NCI-H460 (cell line): ENCODE measurements around the gene SLC26A1. TPM values are rescaled to one million over a fixed set of nuclear protein-coding genes. Genes with fewer than 3 reads are reported as not detected.

Source experiments
- DNase-seq: peaks from one replicate; pipeline ENCODE4 v3.0.0-alpha.2; 2016; ENCODE audit warnings: low read depth; ENCODE audit errors: extremely low read depth
- total RNA-seq: library from RNA; depleted of rRNA; stranded (reverse); fragments of >200 nt; shearing (Covaris generic); gene quantifications from 2 replicates; pipeline ENCODE4 v1.2.3, GENCODE V29; 2014

SLC26A1 gene
- total RNA-seq, 1 experiment from 2014 or later = 1.1 TPM

GRCh38 chr4:1014291-1015167 is 21.3 kb upstream of the SLC26A1 start:
- no peak for DNase-seq

DNA sequence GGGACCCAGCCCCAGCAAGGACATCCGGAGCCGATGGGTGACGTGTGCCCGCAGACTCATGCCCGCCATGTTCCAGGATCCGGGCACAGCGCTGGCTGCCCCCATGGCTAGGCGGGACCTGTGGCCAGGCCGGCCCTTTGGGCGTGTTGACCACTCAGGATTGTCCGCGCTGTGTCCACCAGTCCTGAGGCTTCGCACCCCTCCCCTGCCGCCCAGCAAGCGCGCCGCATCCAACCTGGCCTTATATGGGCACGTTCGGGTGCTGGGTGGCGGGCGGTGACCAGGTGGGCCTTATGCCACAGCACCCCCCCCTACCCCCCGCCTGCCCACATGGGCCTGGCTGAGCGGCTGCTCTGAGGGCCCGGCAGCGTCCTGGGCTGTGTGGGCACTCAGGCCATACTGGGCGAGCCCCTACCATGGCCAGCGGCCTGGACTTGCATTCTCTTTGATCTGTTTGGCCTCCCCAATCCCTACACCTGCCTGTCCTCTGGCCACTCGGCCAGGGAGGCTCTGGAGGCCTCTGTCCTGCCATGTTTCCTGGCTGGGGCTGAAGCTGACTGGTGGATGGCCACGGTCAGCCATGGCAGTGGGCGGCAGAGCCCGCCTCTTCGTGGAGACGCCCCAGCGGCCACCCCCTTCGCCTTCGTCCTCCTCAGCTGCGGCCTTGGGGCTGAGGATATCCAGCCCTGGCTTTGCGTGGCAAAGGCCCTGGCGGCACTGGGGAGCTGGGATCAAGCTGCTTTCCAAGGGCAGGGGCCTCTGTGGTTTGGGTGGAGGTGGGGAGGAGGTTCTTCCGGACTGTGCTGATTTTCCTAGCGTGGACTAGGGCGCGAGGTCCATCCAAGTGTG is 20.2 kb upstream of the SLC26A1 start:
- no peak for DNase-seq

DNA sequence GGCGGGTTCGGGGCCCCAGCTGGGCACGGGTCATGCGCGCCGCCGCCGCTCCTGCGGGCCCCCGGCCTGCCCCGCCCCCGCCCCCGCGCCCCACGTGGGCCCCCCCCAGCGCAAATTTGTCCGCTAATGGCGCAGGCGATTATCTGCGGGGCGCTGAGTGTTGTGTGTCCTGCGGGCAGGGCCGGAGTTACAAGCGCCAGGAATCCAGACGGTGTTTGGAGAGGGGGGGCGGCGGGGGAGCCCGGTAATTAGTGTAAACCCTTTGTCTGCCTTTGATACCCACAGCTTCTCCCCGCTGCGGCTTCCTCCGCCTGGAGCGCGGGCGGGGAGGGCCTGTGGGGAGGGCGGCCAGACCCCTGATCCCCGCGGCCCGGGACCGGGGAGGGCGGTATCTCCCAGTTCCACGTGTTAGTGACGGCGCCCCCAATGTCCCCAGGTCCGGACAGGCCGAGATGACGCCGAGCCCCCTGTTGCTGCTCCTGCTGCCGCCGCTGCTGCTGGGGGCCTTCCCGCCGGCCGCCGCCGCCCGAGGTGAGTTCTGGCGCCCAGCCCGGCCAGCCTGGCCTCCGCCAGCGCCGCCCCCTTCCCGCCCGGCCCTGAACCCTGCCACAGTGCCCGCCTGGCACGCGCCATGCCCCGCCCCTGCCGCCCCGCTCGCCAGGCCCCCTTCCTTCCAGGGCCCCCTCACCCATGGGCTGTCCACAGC is 19.0 kb upstream of the SLC26A1 start:
- DNase-seq = no peak

DNA sequence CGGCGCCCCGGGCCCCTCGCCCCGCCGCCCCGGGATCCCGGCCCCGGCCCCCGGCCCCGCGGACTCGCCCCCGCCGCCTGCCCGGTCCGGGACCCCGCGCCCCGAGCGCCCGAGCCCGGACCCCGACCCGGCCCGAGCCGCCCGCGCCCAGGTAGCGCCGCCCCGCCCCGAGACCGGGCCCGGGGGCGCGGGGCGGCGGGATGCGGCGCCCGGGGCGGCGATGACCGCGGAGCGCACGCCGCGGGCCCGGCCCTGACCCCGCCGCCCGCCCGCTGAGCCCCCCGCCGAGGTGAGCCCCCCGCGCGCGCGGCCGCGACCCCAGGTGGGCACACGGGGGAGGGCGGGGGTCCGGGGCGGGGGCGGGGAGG is 18.4 kb upstream of the SLC26A1 start:
- no peak for DNase-seq

DNA sequence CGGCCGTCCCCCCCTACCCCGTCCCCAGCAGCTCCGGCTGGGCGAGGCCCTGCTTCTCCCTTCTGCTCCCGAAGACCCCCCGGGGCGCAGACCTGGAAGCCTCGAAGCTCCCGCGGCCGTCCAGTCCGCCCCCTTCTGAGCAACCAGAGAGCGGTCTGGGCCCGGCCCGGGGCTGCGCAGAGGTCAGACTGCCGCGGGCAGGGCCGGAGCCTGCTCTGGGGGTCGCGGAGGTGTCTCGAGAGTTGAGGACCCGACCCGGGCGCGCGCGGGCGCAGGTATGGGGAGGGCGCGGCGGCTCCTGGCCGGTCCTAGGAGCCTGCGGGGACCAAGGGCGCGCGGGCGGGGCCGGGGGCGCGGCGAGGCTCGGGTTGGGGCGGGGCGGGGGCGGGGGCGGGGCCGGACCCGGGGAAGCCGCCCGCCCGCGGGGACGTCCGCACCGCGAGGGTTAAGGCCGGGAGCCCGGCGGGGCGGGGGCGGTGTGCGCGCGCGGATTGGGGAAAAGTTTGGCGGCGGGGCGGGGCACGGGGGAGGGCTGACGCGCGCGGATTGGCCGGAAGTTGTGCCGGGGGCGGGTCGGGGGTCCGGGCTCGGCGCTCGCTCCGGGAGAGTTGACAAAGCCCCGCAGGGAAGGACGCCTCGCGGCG is 17.9 kb upstream of the SLC26A1 start, which contains the start of gene FGFRL1:
TSS of gene FGFRL1 (plus strand) at position 605 of the 644 bp plus-strand sequence. CDS start 860 bp downstream, outside the sequence.
- DNase-seq = peak; percentile 85

DNA sequence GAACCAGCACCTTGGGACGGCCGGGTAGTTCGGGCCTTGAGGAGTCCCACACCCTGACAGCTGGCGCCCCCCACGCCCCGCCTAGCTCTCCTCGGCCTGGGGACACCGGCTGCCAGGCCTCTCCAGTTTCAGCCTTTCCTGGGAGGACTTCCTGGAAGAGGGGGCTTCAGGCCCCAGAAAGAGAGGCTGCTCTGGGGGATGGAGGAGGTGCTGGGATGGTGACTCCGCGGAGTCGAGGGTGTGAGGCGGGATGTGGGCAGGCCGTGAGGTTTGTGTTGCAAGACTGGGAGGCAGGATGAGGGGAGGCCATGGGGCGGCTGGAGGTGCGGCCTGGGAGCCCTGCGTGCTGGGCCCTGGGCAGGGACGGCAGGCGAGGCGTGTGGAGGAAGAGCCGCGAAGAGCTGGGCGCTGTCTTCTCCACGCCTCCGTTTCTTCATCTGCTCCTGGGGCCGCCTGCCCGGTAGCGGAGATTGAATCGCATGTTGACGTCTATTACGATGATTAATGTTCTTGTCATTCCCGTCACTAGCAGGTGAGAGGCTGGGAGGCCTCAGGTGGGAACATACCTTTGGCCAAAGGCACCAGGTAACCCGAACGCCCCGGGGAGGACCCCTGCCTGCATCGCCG is 17.3 kb upstream of the SLC26A1 start:
- peak; percentile 48 for DNase-seq

DNA sequence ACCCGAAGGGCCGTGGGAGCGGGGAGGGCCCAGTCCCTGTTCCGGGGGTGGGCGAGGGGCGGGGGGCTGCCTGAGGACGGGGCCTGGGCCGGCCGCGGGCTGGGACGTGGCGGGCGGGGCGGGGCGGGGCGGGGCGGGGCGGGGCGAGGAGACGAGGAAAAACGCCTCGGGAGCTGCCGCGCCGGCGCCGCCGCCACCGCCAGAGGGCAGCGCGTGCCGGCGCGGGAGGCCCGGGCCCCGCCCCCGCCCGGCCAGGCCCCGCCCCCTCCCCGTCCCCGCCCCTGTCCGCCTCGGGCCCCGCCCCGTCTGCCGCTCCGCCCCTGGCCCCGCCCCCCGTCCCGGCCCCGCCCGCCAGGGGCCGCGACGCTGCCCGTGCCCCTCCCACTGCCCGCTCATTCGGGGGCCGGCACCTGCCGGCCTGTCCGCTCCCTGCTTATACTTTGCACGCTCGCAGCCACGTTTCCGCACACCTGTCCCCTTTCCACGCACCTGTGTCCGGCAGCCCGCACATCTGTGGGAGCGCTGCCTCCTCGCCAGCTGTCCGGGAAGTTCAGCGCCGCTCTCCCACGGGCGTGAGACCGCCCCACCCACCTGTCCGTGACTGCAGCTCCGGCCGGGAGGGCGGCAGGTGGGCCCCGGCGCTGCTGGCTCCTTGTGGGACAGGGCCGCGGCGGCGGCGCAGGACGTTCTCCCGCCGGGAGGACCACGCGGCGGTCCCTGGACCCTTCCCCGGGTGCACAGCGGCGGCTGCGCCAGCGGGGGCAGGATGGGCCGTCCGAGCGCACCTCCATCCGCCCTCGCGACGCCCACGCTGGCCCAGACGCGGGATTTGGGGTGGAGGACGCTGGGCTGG is 16.6 kb upstream of the SLC26A1 start:
- DNase-seq = peak; percentile 29

GRCh38 chr4:1008840-1009541 is 15.8 kb upstream of the SLC26A1 start:
- no peak for DNase-seq

- no peak for DNase-seq
Observed at GRCh38 chr4:1006856-1007255, 13.7 kb upstream of the SLC26A1 start.

DNA sequence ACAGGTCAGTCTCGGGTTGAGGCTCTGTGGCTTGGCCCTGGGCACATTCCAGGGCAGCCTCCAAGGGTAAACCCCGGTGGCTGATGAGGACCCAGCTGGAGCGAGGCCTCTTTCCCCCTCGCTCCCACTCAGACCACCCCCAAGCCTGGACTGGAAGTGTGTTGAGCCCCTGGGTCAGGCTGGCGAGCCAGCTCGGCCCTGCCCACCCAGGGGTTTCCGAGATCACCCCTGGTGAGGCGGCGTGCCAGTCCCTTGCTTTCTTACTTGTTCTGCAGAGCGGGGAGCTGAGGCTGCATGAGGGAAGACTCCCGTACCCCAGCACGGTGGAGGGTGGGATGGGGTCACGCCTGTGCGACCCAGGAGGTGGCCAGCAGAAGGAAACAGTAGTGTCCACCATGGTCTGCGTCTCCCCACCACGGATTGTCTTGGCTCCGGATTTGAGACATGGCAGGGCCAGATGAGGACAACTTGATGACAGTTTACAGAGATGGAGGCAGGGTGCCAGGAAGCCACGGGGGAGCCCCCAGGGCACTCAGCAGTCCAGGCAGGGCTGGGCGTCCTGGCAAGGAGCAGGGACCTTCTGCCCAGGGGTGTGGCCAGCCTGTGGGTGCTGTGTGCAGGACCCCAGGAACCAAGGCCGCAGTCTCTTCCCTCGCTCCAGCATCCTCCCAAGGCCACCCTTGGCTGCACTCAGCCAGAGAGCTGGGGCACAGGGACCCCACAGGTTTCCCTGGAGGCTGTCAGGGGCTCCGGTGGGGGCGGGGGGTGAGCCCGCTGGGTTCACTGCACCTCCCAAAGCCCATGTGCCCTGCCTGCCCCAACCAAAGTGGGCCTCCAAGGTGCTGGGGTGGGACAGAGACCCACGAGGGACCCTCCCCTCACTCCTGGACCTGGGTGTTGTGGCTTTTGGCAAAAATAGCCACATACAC is 11.6 kb upstream of the SLC26A1 start:
- DNase-seq = no peak

DNA sequence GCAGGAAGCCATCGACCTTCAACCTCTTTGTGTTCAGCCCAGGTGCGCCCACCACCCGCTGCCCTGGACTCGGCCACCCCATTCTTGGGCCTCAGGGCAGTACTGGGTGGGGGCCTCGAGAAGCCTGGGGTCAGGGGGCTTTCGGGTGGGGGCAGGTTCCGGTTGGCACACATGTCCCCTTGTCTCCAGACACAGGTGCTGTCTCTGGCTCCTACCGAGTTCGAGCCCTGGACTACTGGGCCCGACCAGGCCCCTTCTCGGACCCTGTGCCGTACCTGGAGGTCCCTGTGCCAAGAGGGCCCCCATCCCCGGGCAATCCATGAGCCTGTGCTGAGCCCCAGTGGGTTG is 10.8 kb upstream of the SLC26A1 start:
- no peak for DNase-seq

DNA sequence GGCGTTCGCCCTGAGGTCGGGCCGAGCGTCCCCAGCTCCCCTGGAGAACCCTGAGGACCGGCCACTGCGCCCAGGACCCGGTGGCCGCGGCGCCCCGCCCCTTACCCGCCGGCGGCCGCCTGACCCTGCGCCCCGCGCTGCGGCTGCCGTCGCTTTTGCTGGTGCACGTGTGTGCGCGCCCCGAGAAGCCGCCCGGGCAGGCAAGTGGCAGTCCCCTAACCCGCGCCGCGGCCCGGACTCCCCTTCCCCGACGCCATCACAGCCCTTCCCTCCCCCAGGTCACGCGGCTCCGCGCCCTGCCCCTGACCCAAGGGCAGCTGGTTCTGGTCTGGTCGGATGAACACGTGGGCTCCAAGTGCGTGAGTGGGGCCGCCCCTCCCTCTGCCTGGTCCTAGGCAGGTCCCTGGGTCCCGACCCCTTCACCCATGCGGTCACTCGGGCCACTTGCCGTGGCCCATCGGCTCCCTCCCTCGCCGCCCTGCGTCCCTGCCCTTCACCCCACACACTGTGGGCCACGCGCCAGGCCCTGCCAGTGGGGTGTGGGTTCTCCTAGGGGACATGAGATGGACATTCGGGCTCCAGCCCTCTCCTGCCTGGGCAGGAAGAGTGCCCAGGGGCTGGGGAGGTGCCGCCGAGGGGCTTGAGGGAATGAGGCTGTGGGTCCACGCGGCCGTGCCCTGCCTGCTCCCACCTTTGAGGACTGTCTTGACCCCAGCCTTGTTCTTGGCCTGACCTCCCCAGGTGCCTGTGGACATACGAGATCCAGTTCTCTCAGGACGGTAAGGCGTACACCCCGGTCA is 10.3 kb upstream of the SLC26A1 start:
- DNase-seq = no peak

DNA sequence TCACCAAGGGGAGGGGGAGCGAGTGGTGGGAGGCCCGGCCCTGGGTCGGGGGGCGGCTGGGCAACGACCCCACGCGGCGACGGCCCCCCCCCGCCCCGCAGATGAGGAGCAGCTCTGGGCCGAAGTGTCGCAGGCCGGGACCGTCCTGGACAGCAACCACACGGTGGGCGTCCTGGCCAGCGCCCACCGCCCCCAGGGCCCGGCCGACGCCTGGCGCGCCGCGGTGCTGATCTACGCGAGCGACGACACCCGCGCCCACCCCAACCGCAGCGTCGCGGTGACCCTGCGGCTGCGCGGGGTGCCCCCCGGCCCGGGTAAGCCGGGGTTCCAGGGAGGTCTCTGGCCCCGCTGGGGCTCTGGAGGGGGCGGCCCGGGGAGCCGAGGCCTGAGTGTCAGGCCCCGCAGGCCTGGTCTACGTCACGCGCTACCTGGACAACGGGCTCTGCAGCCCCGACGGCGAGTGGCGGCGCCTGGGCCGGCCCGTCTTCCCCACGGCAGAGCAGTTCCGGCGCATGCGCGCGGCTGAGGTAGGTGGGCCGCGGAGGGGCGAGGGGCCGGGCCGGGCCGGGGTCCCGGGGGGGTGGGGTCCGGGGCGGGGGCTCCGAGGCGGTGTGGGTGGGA is 9.5 kb upstream of the SLC26A1 start:
- no peak for DNase-seq

DNA sequence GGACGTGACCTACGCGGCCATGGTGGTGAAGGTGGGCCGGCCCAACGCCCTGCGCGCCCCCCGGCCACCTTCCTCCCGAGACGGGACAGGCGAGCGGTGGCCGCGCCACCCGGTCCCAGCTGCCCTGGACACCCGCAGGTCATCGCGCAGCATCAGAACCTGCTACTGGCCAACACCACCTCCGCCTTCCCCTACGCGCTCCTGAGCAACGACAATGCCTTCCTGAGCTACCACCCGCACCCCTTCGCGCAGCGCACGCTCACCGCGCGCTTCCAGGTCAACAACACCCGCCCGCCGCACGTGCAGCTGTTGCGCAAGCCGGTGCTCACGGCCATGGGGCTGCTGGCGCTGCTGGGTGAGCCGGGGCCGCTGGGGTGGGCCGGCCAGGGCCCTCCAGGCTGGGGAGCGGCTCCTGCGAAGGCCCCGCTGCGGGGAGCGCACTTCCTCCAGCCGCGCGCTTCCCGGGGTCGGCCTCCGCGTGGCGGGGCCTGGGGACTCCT is 9.0 kb upstream of the SLC26A1 start:
- DNase-seq = no peak

GRCh38 chr4:1001561-1002130 is 8.4 kb upstream of the SLC26A1 start:
- no peak for DNase-seq
